AG09309 (cell line): ENCODE data around the gene PPP1R14B.
"Not testable (repeated sequence)": the region's sequence is repeated elsewhere in the genome, so short reads cannot be mapped to it uniquely, and the experiment has no call there.

Experiments
- DNase-seq: peaks from one replicate; pipeline ENCODE4 v3.0.0-alpha.2; 2010; ENCODE audit warnings: low read depth
- H3K4me3 ChIP-seq: 2 replicates; pipeline ENCODE4 v1.5.1; 2011; ENCODE audit warnings: mild to moderate bottlenecking, low read depth, low read length, moderate library complexity; ENCODE audit not compliant: control insufficient read depth
- TF ChIP-seq, protein P1 (sequence below): IDR thresholded peaks from 2 replicates; pipeline ENCODE4 v1.5.1; 2011; ENCODE audit warnings: mild to moderate bottlenecking, low read depth, low read length, inconsistent platforms; ENCODE audit not compliant: insufficient read depth, control insufficient read depth; ENCODE audit errors: missing control alignments

PPP1R14B gene

DNA sequence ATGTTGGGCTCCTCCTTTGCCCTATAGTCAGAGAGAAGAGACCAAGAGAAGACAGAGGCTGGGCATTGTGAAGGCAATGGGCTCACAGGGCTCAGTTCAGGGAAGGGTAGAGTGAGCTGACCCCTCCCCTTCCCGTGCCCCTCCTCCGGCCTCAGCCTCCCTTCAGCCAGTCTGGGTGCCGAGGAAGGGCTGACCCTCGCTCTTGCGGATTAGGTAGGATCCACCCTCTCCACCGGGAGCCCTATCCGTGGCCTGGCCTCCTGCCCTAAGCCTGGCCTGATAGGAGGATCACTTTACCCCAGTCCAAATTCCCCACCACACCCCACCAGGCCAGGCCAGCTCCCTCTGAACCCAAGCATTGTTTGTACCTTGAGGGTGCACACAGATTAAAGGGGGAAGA is 1.8 kb upstream of the PPP1R14B start:
- no peak overlapping the region for H3K4me3 ChIP-seq

DNA sequence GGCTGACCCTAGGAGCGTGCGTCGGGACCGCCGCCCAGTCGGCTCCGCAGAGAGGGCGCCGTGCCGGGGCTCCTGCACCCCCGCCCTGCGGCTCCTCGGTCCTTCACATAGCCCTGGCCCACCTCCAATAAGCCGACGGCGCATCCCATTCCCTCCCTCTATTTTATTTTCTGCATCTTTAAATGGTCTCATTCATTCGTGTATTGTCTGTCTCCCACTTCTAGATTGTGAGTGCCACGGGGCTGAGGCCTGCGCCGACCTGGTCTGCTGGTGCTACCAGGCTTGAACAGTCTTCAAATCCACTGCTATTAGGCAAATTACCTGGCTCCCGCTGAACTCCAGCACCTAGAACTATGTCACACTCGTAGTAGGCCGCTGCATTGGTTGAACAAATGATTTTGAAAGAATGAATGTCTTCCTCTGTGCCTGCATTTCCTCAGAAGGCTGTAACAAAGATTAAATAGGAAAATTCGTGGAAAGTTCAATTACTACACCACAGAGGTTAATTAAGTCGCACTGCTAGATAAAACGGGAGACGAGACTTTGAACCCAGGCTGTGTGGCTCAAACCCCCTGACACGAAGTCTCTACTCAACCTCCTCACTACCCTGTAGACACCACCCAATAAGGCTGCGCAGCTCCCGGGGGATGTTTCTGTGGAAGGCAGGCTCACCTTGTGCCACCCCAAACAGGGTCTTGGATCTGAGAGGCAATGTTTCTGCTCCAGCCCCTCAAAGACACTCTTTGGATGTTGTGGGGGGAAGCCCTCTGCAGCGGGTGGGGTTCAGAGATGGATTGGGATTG is 1.2 kb upstream of the PPP1R14B start:
- peak overlapping the region; percentile 81 for H3K4me3 ChIP-seq
- TF ChIP-seq, protein P1, sequence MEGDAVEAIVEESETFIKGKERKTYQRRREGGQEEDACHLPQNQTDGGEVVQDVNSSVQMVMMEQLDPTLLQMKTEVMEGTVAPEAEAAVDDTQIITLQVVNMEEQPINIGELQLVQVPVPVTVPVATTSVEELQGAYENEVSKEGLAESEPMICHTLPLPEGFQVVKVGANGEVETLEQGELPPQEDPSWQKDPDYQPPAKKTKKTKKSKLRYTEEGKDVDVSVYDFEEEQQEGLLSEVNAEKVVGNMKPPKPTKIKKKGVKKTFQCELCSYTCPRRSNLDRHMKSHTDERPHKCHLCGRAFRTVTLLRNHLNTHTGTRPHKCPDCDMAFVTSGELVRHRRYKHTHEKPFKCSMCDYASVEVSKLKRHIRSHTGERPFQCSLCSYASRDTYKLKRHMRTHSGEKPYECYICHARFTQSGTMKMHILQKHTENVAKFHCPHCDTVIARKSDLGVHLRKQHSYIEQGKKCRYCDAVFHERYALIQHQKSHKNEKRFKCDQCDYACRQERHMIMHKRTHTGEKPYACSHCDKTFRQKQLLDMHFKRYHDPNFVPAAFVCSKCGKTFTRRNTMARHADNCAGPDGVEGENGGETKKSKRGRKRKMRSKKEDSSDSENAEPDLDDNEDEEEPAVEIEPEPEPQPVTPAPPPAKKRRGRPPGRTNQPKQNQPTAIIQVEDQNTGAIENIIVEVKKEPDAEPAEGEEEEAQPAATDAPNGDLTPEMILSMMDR: no peak
- DNase-seq: no peak

More for the DNA sequence above, 1.8 kb upstream of the PPP1R14B start:
- no peak for DNase-seq
- TF ChIP-seq, protein P1: no peak

DNA sequence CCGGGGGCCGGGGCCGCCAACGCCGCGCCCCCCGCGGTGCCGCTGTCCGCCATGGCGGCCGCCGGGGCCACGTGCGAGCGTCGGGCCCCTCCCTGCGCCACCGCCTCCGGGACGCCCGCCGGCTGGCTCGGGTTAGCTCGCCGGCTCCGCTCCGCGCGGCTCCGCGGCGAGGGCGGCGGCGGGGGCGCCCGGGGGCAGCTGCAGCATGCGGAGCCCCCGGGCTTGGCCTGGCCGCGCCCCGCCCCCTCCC is 197 bp downstream of the PPP1R14B start:
- H3K4me3 ChIP-seq: peak overlapping the region; percentile 95
- not testable (repeated sequence) for DNase-seq

DNA sequence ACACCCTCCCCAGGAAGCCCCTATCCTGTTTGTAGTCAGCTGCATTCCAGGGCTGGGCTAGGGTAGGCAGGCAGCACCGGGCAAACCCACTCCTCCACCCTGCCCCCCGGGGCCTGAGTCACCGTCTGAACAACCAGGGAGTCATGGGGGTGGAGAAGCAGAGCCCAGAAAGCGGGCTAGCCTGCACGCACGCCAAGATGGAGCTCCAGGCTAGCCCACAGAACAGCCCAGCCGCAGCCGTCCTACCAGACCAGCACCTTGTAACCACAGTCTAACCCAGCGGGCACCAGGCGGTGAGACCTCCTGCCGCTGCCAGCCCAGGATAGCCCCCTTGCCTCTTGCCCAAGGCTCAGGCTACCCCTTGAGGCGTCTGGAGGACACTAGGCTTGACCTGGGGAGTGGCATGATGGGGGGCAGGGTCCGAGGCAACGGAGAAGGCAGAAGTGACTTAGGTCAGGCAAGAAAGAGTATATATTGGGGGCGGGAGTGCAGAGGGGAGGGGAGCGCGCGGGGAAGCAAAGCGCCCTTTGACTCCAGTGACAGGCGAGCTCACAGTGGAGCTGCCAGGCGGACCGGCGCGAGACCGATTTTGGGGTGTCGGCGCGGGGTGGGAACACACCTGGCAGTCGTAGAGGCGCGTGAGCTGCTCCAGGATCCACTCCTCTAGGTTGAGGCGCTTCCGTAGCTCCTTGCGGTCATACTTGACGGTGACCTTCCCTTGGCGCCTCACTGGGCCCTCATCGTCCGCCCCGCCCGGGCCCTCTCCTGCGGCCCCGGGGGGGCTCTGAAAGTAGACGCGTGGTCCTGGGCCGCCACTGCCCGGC is 734 bp downstream of the PPP1R14B start:
- DNase-seq: peak; percentile 59
- H3K4me3 ChIP-seq: peak overlapping the region; percentile 95
- TF ChIP-seq, protein P1: no peak

DNA sequence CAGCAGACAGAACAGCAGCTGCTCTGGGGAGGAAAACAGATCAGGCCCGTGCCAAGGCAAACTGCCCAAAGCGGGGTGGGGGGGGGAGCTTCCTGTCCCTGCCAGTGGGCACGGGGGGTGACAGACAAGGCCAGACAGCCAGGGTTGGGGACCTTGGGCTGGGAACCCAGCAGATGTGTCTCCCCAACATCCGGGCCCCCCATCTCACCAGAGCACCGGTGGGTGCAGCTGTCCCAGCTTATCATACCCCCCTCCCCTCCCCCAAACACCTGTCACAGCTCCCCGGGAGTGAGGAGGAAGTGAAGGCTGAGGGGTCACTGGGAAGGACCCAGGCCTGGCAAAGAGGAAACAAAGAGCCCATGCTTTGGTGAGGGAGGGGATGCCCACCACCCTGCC is 1.3 kb downstream of the PPP1R14B start:
- no peak for DNase-seq
- TF ChIP-seq, protein P1: no peak

DNA sequence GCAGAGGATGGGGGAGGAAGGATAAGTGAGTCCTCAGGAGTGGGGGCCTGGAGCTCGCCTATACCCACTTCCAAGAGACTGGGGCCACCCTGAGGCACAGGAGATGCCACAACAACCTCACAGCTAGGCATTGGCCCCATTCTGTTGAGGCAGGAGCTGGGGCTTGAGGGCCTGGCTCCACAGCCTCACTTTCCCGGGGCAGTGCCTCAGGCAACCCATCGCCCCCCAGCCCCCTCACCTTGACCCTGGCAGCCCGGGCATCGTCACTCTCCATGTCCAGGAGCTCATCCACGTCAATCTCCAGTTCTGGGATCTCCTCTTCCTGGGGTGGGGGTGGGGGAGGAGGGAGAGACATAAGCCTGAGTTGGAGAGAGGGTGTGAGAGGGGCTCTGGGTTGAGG is 1.8 kb downstream of the PPP1R14B start:
- DNase-seq: no peak
- TF ChIP-seq, protein P1: no peak
- peak overlapping the region; percentile 95 for H3K4me3 ChIP-seq

More for the DNA sequence above, 1.3 kb downstream of the PPP1R14B start:
- H3K4me3 ChIP-seq: peak overlapping the region; percentile 95

DNA sequence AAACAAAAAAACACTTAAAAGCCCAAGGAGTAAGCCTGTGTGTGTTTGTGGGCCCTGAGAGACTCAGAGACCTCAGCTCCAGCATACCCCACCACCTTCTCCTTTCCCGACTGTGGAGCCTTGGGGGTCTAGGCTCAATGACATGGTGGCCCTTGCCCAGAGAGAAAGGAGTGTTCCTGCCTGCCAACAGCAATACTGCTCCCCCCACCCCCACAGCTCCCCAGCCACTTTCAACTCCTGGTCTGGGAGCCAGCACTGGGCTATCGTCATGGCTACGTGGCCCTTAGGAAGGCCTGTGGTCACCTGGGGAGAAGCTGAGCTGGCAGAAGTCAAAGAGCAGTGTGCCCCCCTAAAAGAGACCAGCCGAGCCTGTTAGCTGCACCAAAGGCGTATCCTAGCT is 2.6 kb downstream of the PPP1R14B start:
- TF ChIP-seq, protein P1: no peak
- DNase-seq: no peak
- no peak overlapping the region for H3K4me3 ChIP-seq
